OCI-LY3 (cell line): Measurements from ENCODE around the gene SEC24D.

Source experiments
- H2AFZ ChIP-seq: fragments of 200-600, 300-600 bp; shearing (Covaris generic); 2 replicates; pipeline ENCODE4 v1.6.0; 2014; ENCODE audit warnings: antibody characterized with exemption, low read depth, low read length
- H3K27ac ChIP-seq: fragments of 200-600, 300-600 bp; sonication (generic); 2 replicates; pipeline ENCODE4 v1.5.1; 2014; ENCODE audit warnings: mild to moderate bottlenecking, low read length, moderate library complexity, mixed read lengths
- H3K27me3 ChIP-seq: fragments of 200-600, 300-600 bp; sonication (generic); 2 replicates; pipeline ENCODE4 v1.6.1; 2014; ENCODE audit warnings: low read depth, low read length, mixed read lengths
- H3K36me3 ChIP-seq: fragments of 200-600, 300-600 bp; sonication (generic); replicated peaks from 2 replicates; pipeline ENCODE3; 2014; ENCODE audit warnings: low read depth, low read length, mixed read lengths
- H3K4me1 ChIP-seq: fragments of 300-600, 200-600 bp; sonication (generic); 2 replicates; pipeline ENCODE4 v1.6.1; 2014; ENCODE audit warnings: low read length, mixed read lengths
- H3K4me2 ChIP-seq: fragments of 200-600, 300-600 bp; sonication (generic); 2 replicates; pipeline ENCODE4 v1.6.1; 2014; ENCODE audit warnings: low read length, mixed read lengths
- H3K4me3 ChIP-seq: fragments of 300-600, 200-600 bp; sonication (generic); 2 replicates; pipeline ENCODE4 v1.5.1; 2014; ENCODE audit warnings: antibody characterized with exemption, mild to moderate bottlenecking, low read length, moderate library complexity
- H3K79me2 ChIP-seq: fragments of 300-600, 200-600 bp; shearing (Covaris generic); 2 replicates; pipeline ENCODE4 v1.6.1; 2014; ENCODE audit warnings: mild to moderate bottlenecking, low read length, mixed read lengths
- H3K9ac ChIP-seq: fragments of 300-600, 200-600 bp; shearing (Covaris generic); 2 replicates; pipeline ENCODE4 v1.6.0; 2014; ENCODE audit warnings: mild to moderate bottlenecking, low read length, moderate library complexity
- H3K9me3 ChIP-seq: fragments of 200-600, 300-600 bp; shearing (Covaris generic); 2 replicates; pipeline ENCODE4 v1.6.1; 2014; ENCODE audit warnings: low read length, mixed read lengths; ENCODE audit not compliant: insufficient read depth
- H4K20me1 ChIP-seq: fragments of 200-600, 300-600 bp; sonication (generic); 2 replicates; pipeline ENCODE4 v1.6.1; 2016; ENCODE audit warnings: low read length, mixed read lengths; ENCODE audit not compliant: insufficient read depth
- CTCF ChIP-seq: fragments of 200-600, 300-600 bp; sonication (generic); IDR thresholded peaks from 2 replicates; pipeline ENCODE4 v1.5.1; 2014; ENCODE audit warnings: antibody characterized with exemption, low read length, low read depth
- EZH2phosphoT487 ChIP-seq: fragments of 200-600 bp; shearing (Covaris generic); IDR thresholded peaks from 2 replicates; pipeline ENCODE4 v1.6.1; 2018; ENCODE audit warnings: antibody characterized with exemption, mixed run types, low read depth

SEC24D gene

GRCh38 chr4:118760092-118760491, 75.8 kb downstream of the SEC24D start:
- Histone ChIP-seq H3K4me1 (peaks cover 26% of the 10 kb centered on the region), H3K27me3 (no peaks in the 10 kb centered on the region), H3K4me2 (peak overlapping the region; percentile 57), H2AFZ (no peak overlapping the region), H4K20me1 (peaks cover 24% of the 10 kb centered on the region), H3K4me3 (no peak overlapping the region), H3K9me3 (no peaks in the 10 kb centered on the region), H3K9ac (no peak overlapping the region), H3K36me3 (peaks cover 37% of the 10 kb centered on the region), H3K27ac (no peak overlapping the region), H3K79me2 (0 out of 2 replicates have a peak, but pooled peaks cover 3% of the 10 kb centered on the region)
- no peak for TF ChIP-seq CTCF
- TF ChIP-seq EZH2phosphoT487: no peak

- Histone ChIP-seq H2AFZ (no peak overlapping the region), H3K4me1 (peaks cover 26% of the 10 kb centered on the region), H3K79me2 (0 out of 2 replicates have a peak, but pooled peaks cover 3% of the 10 kb centered on the region), H3K9me3 (no peaks in the 10 kb centered on the region), H3K4me3 (no peak overlapping the region), H3K27me3 (no peaks in the 10 kb centered on the region), H3K27ac (no peak overlapping the region), H3K36me3 (peaks cover 32% of the 10 kb centered on the region), H3K9ac (no peak overlapping the region), H3K4me2 (peak overlapping the region; percentile 57; the same call in 1 of the 2 replicates), H4K20me1 (peaks cover 24% of the 10 kb centered on the region)
- TF ChIP-seq CTCF (no peak), EZH2phosphoT487 (no peak)
These were observed 76.4 kb downstream of the SEC24D start for GRCh38 chr4:118759481-118759880.

- Histone ChIP-seq H2AFZ (no peak overlapping the region), H3K27ac (no peak overlapping the region), H3K9me3 (no peaks in the 10 kb centered on the region), H3K79me2 (0 out of 2 replicates have a peak, but pooled peaks cover 3% of the 10 kb centered on the region), H3K27me3 (no peaks in the 10 kb centered on the region), H3K4me1 (peaks cover 26% of the 10 kb centered on the region), H3K4me2 (no peak overlapping the region), H3K9ac (no peak overlapping the region), H3K4me3 (no peak overlapping the region), H4K20me1 (peaks cover 24% of the 10 kb centered on the region), H3K36me3 (peaks cover 29% of the 10 kb centered on the region)
- TF ChIP-seq CTCF: no peak
- TF ChIP-seq EZH2phosphoT487: no peak
These were observed 77.6 kb downstream of the SEC24D start for GRCh38 chr4:118758293-118758692.

GRCh38 chr4:118757761-118758251, 78.1 kb downstream of the SEC24D start:
- Histone ChIP-seq H3K9me3 (no peaks in the 10 kb centered on the region), H4K20me1 (peaks cover 24% of the 10 kb centered on the region), H3K36me3 (peaks cover 29% of the 10 kb centered on the region), H3K27ac (no peak overlapping the region), H3K79me2 (0 out of 2 replicates have a peak, but pooled peaks cover 3% of the 10 kb centered on the region), H2AFZ (no peak overlapping the region), H3K4me3 (no peak overlapping the region), H3K9ac (no peak overlapping the region), H3K27me3 (no peaks in the 10 kb centered on the region), H3K4me1 (peaks cover 26% of the 10 kb centered on the region), H3K4me2 (no peak overlapping the region)
- TF ChIP-seq EZH2phosphoT487 (no peak), CTCF (no peak)
